ES-I3 (cell line): ENCODE data around the gene CLEC16A.

ENCODE experiments used
- H3K36me3 ChIP-seq: 2 replicates; pipeline ENCODE4 v1.6.1; 2013; ENCODE audit warnings: mild to moderate bottlenecking, low read length, control low read depth, moderate library complexity; ENCODE audit not compliant: insufficient read depth
- H3K4me1 ChIP-seq: 2 replicates; pipeline ENCODE4 v1.6.1; 2013; ENCODE audit warnings: mild to moderate bottlenecking, control low read depth, low read length; ENCODE audit not compliant: insufficient read depth
- H3K9ac ChIP-seq: 2 replicates; pipeline ENCODE4 v1.6.1; 2013; ENCODE audit warnings: low read depth, mild to moderate bottlenecking, low read length, moderate library complexity
- H3K9me3 ChIP-seq: 2 replicates; pipeline ENCODE4 v1.6.1; 2013; ENCODE audit warnings: mild to moderate bottlenecking, low read length, moderate library complexity; ENCODE audit not compliant: control insufficient read depth, insufficient read depth

The CLEC16A gene

DNA sequence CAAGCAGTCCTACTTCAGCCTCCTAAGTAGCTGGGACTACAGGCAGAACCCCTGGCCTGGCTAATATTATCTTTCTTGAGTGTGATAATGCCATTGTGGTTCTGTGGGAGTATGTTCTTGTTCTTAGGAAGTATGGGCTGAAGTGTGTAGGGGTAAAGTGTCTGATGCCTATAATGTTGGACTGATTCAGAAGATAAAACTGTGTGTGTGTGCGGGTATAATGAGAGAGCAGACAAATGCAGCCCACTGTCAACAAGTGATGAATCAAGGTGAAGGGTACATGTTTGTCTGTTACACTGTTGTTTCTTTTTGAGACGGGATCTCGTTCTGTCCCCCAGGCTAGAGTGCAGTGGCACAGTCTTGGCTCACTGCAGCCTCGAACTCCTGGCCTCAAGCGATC, 127.5 kb downstream of the CLEC16A start:
- no peak overlapping the region for H3K9ac ChIP-seq
- no peaks in the 10 kb centered on the region for H3K4me1 ChIP-seq
- H3K36me3 ChIP-seq = no peaks in the 10 kb centered on the region

DNA sequence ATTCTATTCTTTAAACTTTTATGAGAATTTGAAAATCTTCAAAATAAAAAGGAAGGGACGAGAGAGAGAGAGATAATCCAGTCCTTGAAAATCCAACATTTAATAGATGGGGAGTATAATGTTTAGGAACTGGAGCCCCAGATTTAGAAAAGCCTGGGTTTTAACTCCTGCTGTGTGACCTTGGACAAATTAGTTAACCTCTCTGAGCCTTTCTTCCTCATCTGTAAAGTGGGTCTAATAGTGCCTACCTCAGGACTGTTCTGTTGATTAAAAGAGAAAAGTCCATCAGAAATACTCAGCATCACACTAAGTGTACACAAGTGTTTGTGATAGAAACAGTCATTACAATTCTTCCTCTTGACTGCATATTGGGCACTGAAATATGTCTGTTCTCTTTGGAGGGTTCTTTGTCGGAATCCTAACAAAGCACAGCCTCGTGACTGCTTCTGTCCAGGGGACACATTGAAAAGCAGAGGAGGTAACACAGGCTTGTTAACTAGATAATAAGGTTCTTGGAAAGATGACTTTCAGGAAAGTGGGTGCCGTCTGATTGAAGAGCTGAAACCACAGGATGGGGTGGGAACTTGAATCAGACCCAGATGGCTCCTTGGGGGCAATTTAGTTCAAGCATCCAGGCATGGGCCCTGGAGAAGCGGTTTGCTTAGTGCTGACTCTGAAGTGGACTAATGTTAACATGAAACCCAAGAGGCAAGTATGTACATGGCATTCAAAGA, 128.2 kb downstream of the CLEC16A start:
- H3K9ac ChIP-seq = no peak overlapping the region
- no peaks in the 10 kb centered on the region for H3K9me3 ChIP-seq
- H3K4me1 ChIP-seq = no peaks in the 10 kb centered on the region
- no peaks in the 10 kb centered on the region for H3K36me3 ChIP-seq

More for the DNA sequence above, 127.5 kb downstream of the CLEC16A start:
- H3K9me3 ChIP-seq = no peaks in the 10 kb centered on the region

DNA sequence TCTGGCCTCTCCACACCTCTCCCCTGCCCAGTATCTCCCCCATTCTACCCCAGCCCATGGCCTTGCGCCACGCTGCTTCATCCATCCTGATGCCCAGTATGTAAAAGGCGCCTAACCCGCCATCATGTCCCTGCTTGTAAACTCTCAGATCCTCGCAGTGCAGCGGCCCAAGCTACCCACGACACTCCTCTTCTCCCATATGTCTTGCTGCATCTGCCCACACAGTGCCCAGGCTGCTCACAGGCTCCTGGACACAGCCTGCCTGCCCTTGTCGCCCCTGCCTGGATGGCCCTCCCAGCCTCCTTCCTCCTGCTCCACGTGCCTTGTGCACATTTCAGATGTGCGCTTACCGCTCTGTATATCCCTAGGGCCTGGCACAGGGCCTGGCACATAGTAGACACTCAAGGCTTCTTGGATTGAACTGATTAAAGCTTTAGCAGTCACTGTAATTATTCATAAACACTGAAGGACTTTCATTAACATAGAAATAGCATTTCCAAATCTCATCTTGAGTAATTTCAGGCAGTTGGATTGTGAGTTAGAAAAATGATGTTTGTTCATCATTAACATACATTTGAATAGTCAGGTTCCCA, 129.1 kb downstream of the CLEC16A start:
- H3K4me1 ChIP-seq = no peaks in the 10 kb centered on the region
- no peak overlapping the region for H3K9ac ChIP-seq
- H3K36me3 ChIP-seq = no peaks in the 10 kb centered on the region

DNA sequence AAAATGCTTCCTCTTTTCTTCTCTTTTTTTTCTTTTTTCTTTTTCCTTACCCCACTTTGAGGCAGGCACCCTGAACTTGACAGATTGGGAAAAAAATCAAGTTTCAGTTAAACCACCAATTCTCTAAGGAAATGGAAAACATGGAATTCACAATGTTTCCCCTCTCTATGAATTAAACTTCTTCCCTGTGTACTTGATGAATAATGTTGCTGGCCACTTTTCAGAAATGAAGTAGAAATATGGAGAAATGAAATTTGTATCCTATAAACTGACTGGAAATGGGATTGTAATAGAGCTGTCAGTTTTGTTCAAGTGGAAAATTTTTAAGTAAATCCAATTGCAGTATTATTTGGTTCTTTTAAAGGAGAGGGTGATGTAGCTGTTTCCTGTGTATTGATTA, 129.8 kb downstream of the CLEC16A start:
- no peaks in the 10 kb centered on the region for H3K36me3 ChIP-seq
- H3K4me1 ChIP-seq = 0 out of 2 replicates have a peak, but pooled peaks cover 2% of the 10 kb centered on the region
- no peak overlapping the region for H3K9ac ChIP-seq
- H3K9me3 ChIP-seq = no peaks in the 10 kb centered on the region

More for the DNA sequence above, 129.1 kb downstream of the CLEC16A start:
- no peaks in the 10 kb centered on the region for H3K9me3 ChIP-seq

DNA sequence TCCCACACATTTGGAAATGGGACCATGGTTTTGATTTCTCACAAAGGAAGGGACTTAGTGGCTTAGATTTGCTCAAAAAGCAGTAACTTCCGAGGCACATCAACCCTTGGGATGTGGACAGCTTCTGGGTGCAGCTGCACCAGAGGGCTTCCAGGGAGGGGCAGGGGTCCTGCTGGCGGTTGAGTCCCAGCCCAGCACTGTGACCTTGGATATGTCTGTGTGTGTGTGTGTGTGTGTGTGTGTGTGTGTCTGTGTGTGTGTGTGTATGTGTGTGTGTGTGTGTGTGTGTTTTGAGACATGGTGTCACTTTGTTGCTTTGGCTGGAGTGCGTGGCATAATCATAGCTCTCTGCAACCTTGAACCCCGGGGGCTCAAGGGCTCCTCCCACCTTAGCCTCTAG, 130.8 kb downstream of the CLEC16A start:
- H3K4me1 ChIP-seq = 0 out of 2 replicates have a peak, but pooled peaks cover 4% of the 10 kb centered on the region
- no peaks in the 10 kb centered on the region for H3K9me3 ChIP-seq
- no peaks in the 10 kb centered on the region for H3K36me3 ChIP-seq
- H3K9ac ChIP-seq = no peak overlapping the region

DNA sequence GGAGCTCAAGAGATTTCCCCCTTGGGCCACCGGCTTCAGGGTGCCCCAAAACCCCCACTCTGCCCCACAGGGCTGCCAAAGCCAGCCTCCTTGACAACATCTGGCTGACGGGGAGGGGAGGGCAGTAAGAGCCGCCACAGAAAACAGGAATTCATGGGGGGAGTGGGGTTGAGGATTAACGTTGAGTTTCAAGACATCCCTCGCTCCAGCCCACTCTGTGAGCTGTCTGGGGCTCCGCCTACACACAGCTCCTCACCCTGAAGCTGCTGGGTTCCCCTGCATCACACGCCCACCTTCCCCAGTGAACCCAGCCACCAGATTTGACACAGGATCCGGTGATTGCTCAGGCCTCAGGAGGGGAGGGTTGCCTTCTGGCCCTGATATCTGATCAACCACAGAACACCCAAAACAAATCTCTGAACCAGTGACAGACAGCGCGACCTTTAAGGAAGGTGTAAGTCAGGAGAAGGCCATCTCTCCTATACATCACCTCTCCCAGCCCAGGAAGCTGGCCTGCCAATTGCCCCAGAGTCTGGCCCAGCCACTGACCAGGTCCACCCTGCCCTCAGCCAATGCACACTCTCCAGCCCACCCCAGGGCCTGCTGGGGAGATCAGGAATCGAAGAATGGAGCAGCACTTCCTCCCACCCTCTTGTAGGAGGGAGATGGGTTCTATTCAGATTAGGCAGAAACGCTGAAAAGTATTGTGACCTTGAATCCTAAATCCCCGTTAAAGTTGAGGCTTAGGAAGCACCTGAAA, 132.1 kb downstream of the CLEC16A start:
- H3K9ac ChIP-seq = no peak overlapping the region
- no peaks in the 10 kb centered on the region for H3K9me3 ChIP-seq
- H3K4me1 ChIP-seq = 0 out of 2 replicates have a peak, but pooled peaks cover 4% of the 10 kb centered on the region
- no peaks in the 10 kb centered on the region for H3K36me3 ChIP-seq

DNA sequence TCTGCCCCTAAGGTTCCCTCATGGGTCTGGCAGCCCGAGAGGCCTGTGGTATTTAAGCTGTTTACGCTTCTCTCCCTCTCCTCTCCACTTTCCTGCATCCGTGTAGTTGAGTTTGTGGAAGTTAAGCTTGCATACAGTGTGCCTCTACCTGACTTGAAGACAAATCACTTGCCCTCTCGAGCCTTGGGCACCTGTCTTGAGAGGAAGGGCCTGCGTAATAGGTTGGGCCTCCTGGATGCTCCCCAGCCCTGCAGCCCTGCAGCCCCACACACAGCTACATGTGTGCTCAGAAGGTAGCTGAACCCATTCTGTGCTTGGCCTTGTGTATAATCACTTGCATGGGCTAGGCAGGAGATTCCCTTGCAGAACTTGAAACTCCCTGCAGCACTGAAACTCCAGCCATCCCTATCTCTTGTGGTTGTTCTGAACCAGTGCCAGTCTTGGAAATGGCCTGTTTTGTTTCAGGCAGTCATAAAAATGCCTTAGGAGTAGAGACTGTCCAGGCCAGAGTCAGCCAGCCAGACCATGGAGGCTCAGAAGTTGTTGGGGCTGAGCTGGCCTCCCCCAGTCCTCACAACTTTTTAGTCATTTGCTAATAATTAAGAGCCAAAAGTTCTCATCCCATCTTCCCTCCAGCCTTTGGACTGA, 134.6 kb downstream of the CLEC16A start:
- Histone ChIP-seq H3K36me3 (no peaks in the 10 kb centered on the region), H3K9me3 (no peaks in the 10 kb centered on the region), H3K4me1 (0 out of 2 replicates have a peak, but pooled peaks cover 4% of the 10 kb centered on the region), H3K9ac (no peak overlapping the region)

DNA sequence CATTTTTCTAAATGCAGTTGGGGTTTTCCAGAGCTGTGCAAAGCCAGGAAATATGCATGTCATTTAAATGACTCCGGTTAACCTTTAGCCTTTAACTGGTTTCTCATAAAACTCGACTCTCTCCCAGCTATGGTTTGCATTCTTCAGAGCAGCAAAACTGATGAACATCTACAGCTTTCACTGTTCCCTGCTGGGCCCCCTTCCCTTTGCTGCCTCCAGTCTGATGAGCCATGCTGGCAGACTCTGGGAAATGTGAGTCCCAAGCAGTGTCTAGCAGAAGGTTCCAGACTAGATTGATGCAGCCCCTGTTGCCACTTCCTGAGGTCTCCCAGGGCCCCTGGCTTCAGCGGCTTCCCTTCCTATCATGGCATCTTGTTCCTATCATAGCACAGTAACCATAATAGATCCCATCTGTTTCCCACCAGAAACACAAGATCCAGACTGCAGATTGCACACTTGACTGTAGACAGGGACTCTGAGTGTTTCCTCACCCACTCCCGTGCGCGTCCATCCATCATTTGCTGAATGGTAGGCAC, 135.4 kb downstream of the CLEC16A start:
- H3K9me3 ChIP-seq = no peaks in the 10 kb centered on the region
- no peaks in the 10 kb centered on the region for H3K36me3 ChIP-seq
- H3K9ac ChIP-seq = no peak overlapping the region
- 0 out of 2 replicates have a peak, but pooled peaks cover 4% of the 10 kb centered on the region for H3K4me1 ChIP-seq

DNA sequence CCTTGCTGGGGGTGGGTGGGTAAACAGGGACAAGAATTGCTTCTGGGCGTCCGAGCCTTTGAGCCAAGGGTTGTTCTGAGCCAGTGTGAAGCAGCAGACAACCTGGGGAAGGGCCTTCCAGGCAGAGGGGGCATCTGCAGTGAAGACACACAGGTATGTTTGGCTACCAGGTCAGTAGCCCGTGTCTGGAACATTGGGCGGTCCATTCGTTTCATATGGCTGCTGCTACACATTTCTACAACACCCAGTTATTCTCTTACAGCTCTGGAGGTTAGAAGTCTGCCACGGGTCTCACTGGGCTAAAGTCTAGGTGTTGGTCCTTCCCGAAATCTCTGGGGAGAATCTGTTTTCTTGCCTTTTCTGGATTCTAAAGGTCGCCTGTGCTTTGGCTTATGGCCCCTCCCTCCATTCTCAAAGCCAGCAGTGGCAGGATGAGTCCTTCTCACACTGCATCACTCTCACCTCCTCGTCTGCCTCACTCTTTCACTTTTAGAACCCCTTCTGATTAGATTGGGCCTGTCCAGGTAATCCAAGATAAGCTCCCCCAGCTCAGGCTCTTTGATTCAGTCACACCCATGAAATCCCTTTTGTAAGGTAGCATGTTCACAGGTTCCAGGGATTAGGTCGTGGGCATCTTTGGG, 136.1 kb downstream of the CLEC16A start:
- no peaks in the 10 kb centered on the region for H3K36me3 ChIP-seq
- no peaks in the 10 kb centered on the region for H3K9me3 ChIP-seq
- no peak overlapping the region for H3K9ac ChIP-seq
- H3K4me1 ChIP-seq = 0 out of 2 replicates have a peak, but pooled peaks cover 4% of the 10 kb centered on the region

DNA sequence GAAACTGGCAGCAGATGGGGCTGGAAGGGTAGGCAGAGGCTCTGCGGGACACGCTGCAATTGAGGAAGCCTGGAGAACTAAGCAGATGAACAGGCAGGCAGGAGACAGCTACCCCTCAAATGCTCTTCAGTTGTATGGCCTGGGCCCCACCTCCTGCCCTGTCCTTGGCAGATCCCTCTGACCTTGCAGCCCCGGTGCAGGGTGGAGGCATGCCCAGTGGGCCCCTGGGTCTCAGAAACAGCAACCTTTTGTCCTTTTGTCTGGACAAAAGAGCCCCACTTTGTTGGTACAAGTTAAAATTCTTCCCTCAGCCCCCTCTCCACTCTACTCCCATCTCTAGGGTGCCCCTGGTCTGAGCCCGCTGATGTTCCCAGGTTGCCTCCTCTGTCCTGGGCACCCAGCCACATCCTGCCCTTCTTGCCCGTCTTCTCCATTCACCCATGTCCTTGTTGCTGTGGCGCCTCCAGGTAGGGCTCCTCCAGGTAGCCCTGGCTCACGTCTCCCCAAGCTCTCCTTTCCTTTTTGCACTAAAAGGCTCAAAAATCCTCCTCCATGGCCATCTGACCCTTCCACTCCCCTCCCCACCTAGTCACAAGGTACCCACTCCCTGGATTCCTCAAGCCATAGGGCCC, 136.8 kb downstream of the CLEC16A start:
- Histone ChIP-seq H3K36me3 (no peaks in the 10 kb centered on the region), H3K9me3 (no peaks in the 10 kb centered on the region), H3K9ac (no peak overlapping the region), H3K4me1 (0 out of 2 replicates have a peak, but pooled peaks cover 4% of the 10 kb centered on the region)

DNA sequence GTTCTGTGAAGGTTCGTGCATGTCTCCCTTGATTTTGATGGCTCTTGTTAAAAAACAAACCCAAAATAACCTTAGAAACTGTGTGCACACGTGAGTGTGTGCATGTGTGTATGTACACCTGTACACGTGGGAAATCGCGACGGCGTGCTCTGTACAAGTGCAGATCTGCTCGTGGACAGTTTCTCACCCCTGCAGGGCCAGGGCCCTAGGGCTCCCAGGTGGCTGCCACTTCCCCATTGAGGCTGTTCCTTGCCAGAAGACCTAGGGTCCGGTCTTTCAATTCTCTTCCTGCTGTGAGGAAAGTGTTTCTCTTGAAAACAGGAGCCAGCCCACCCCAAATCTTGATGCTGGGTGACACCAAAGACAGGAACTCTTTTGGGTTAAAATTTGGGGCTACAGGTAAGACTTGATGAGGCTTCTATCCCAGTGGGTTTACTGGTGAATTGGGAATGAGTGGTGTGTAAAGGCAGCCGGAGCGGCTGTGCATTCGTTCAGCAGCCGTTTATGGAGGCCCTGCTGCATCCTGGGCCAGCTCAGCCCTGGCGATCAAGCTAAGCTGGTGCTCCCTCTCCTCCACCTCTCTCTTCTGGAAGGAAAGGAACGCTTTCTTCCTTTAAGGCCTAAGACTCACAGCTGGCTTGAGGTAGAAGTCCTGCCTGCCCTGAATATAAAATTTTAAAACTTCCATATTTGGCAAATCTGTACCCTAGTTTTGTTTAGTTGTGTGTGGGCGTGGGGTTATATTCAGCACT, 137.9 kb downstream of the CLEC16A start:
- Histone ChIP-seq H3K4me1 (peaks cover 5% of the 10 kb centered on the region; the same call in 1 of the 2 replicates), H3K9me3 (no peaks in the 10 kb centered on the region), H3K9ac (no peak overlapping the region), H3K36me3 (no peaks in the 10 kb centered on the region)

DNA sequence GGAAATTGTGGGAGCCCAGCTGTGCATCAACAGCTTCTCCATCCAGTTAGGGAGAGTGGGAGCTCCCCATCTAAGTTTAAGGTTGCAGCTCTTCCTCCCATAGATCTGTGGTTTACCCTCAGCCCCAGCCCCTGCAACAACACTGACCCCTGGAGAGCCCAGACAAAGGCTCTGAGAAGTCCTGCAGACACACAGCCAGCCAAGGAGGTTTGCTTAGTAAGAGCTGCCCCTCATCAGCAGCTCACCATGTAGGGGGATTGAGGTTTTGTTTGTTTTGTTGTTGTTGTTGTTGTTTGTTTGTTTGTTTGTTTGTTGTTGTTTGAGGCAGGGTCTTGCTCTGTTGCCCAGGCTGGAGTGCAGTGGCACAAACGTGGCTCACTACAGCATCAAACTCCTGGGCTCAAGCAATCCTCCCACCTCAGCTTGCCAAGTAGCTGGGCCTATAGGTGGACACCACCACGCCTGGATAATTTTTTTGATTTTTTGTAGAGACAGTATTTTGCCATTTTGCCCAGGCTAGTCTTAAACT, 138.6 kb downstream of the CLEC16A start:
- H3K4me1 ChIP-seq = peaks cover 12% of the 10 kb centered on the region; the same call in 1 of the 2 replicates

More for the DNA sequence above, 138.6 kb downstream of the CLEC16A start:
- no peaks in the 10 kb centered on the region for H3K9me3 ChIP-seq
- H3K9ac ChIP-seq = no peak overlapping the region
- no peaks in the 10 kb centered on the region for H3K36me3 ChIP-seq
